B cell (primary cell): ENCODE data around the gene TAX1BP1. TPM values are rescaled to one million over a fixed set of nuclear protein-coding genes. Genes with fewer than 3 reads are reported as not detected.

ENCODE experiments used
- ATAC-seq: fragments of 200-7000 bp; cut with Tn5 transposase; one replicate; pipeline ENCODE4 v1.10.0; 2021; ENCODE audit warnings: low read depth, mild to moderate bottlenecking, moderate number of reproducible peaks, moderate library complexity
- CTCF ChIA-PET: fragments of 350-600 bp; sonication (Branson Sonifier 250); formaldehyde crosslinking; loops from one replicate; lab custom pipeline; 2021; ENCODE audit warnings: antibody characterized with exemption, inconsistent platforms; lab: Charles Lee
- POLR2A ChIA-PET: fragments of 350-600 bp; sonication (Branson Sonifier 250); formaldehyde crosslinking; loops from one replicate; lab custom pipeline; 2021; ENCODE audit warnings: antibody characterized with exemption; lab: Charles Lee
- DNase-seq: peaks from one replicate; pipeline ENCODE4 v3.0.0; 2013
- H2AFZ ChIP-seq: 2 replicates; pipeline ENCODE4 v1.6.1; 2012; ENCODE audit warnings: mild to moderate bottlenecking, low read depth, low read length; ENCODE audit not compliant: insufficient read depth, poor library complexity, severe bottlenecking
- H3K27ac ChIP-seq, 2 donors: 1 replicate in 1 of 2; 2 replicates in 1 of 2; pipeline ENCODE4 v1.5.1; 2012 to 2013; ENCODE audit warnings: low read length in 2 of 2, mild to moderate bottlenecking in 2 of 2, moderate library complexity in 1 of 2
- H3K27me3 ChIP-seq, 4 experiments: fragments of 200-600 bp in 1 of 4; sonication (generic) in 1 of 4; replicated peaks in 1 of 4; 1 replicate in 2 of 4; 2 replicates in 2 of 4; pipeline versions ENCODE4 v1.6.1 to v1.7.0; 2013 to 2016; ENCODE audit warnings: low read length in 3 of 4, mild to moderate bottlenecking in 2 of 4, mixed read lengths in 1 of 4, moderate library complexity in 1 of 4; ENCODE audit not compliant: insufficient read depth in 4 of 4, control insufficient read depth in 3 of 4; ENCODE audit errors: control extremely low read depth in 1 of 4
- H3K36me3 ChIP-seq, 2 experiments: replicated peaks in 1 of 2; 1 replicate in 1 of 2; 2 replicates in 1 of 2; pipeline versions ENCODE4 v1.6.1 to v1.7.1; 2013; ENCODE audit warnings: low read length in 1 of 2; ENCODE audit not compliant: insufficient read depth in 2 of 2, control insufficient read depth in 1 of 2; ENCODE audit errors: control extremely low read depth in 1 of 2, extremely low read depth in 1 of 2
- H3K4me1 ChIP-seq, 2 donors: fragments of 200-600 bp in 1 of 2; sonication (generic) in 1 of 2; 1 replicate in 1 of 2; 2 replicates in 1 of 2; pipeline versions ENCODE4 v1.5.1 to v1.6.1; 2013 to 2017; ENCODE audit warnings: low read length in 2 of 2; ENCODE audit not compliant: control insufficient read depth in 2 of 2, insufficient read depth in 2 of 2
- H3K4me2 ChIP-seq: replicated peaks from 2 replicates; pipeline ENCODE3; 2012; ENCODE audit warnings: mild to moderate bottlenecking, low read depth, low read length; ENCODE audit not compliant: poor library complexity, severe bottlenecking
- H3K4me3 ChIP-seq, 5 experiments: fragments of 200-600 bp in 1 of 5; sonication (generic) in 1 of 5; 1 replicate in 3 of 5; 2 replicates in 2 of 5; pipeline versions ENCODE4 v1.5.1 to v1.7.0; 2011 to 2016; ENCODE audit warnings: low read length in 4 of 5, mild to moderate bottlenecking in 4 of 5, low read depth in 2 of 5, control low read depth in 1 of 5, moderate library complexity in 1 of 5; ENCODE audit not compliant: insufficient read depth in 1 of 5; ENCODE audit errors: control extremely low read depth in 1 of 5, extremely low read depth in 1 of 5
- H3K79me2 ChIP-seq: fragments of 200-600 bp; sonication (generic); one replicate; pipeline ENCODE4 v1.6.0; 2016; ENCODE audit warnings: low read length; ENCODE audit not compliant: control insufficient read depth, insufficient read depth
- H3K9ac ChIP-seq: fragments of 200-600 bp; sonication (generic); 2 replicates; pipeline ENCODE4 v1.6.1; 2017; ENCODE audit warnings: mild to moderate bottlenecking, low read length, moderate library complexity
- H3K9me3 ChIP-seq, 3 donors: one replicate each; pipeline versions ENCODE4 v1.6.1 to v1.7.1; 2013; ENCODE audit warnings: low read length in 2 of 3; ENCODE audit not compliant: control insufficient read depth in 2 of 3, insufficient read depth in 1 of 3; ENCODE audit errors: control extremely low read depth in 1 of 3
- H4K20me1 ChIP-seq: 2 replicates; pipeline ENCODE4 v1.6.0; 2012; ENCODE audit warnings: mild to moderate bottlenecking, low read length; ENCODE audit not compliant: insufficient read depth, control insufficient read depth, poor library complexity, severe bottlenecking
- H3K27ac Mint-ChIP-seq: one replicate; pipeline ENCODE4 v1.8.0; 2021; ENCODE audit warnings: mixed read lengths
- H3K27me3 Mint-ChIP-seq: one replicate; pipeline ENCODE4 v1.8.0; 2021; ENCODE audit warnings: mixed read lengths
- H3K4me1 Mint-ChIP-seq: one replicate; pipeline ENCODE4 v1.8.0; 2021; ENCODE audit warnings: mixed read lengths
- H3K4me3 Mint-ChIP-seq: one replicate; pipeline ENCODE4 v1.8.0; 2021; ENCODE audit warnings: mixed read lengths
- H3K9me3 Mint-ChIP-seq: one replicate; pipeline ENCODE4 v1.8.0; 2022; ENCODE audit warnings: mixed read lengths; ENCODE audit not compliant: insufficient read depth
- EZH2 ChIP-seq: IDR thresholded peaks from 2 replicates; pipeline ENCODE4 v1.6.1; 2012; ENCODE audit warnings: borderline replicate concordance, low read depth, mild to moderate bottlenecking, moderate library complexity, low read length; ENCODE audit not compliant: insufficient read depth, poor library complexity, severe bottlenecking
- WGBS: methylation state at CpG from one replicate; pipeline ENCODE4 v1.1.5; 2013; ENCODE audit warnings: missing lambda C conversion rate; ENCODE audit not compliant: insufficient coverage; 5-methylcytosine and 5-hydroxymethylcytosine counted together
- intact Hi-C: fragments of 100-400 bp; cut with micrococcal nuclease; formaldehyde crosslinking; loops from one replicate; pipeline ENCODE4 v1.10.0; 2022
- polyA plus RNA-seq: library from polyadenylated mRNA; depleted of rRNA; stranded (reverse); fragments of >200 nt; gene quantifications from 2 replicates; pipeline ENCODE4 v1.2.3, GENCODE V29; 2012
- total RNA-seq, 2 donors: library from RNA; stranded (reverse); fragments of 120-200 nt in 1 of 2; gene quantifications; 1 replicate in 1 of 2; 2 replicates in 1 of 2; pipeline versions ENCODE4 v1.2.3 to v1.2.4, GENCODE V29; 2013 to 2022
- TF ChIP-seq, protein P1 (sequence below): fragments of 200-600 bp; IDR thresholded peaks from one replicate; pipeline ENCODE4 v1.8.0; 2022; ENCODE audit warnings: antibody characterized with exemption, mild to moderate bottlenecking

Gene TAX1BP1
- total and polyA plus RNA-seq, 2 donors (not counting 1 experiment from before 2014, with no cell fraction given): 43.1 to 104 TPM

DNA sequence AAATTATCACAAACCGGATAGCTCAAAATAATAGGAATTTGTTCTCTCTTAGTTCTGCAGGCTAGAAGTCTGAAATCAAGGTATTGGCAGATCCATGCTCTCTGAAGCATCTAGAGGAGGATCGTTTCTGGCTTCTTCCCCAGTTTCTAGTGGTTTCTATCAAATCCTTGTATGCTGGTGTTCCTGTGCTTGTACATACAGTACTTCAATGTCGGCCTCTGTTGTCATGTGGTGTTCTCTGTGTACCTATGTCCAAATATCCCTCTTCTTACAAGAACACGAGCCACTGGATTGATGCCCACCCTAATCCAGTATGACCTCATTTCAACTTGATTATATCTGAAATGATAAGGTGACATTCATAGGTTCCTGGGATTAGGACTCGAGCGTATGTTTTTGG lies 9.8 kb upstream of the TAX1BP1 start:
- no peak overlapping the region for H3K27ac Mint-ChIP-seq
- ATAC-seq (no peak), DNase-seq (no peak)
- no peaks in the 10 kb centered on the region for H3K9me3 ChIP-seq
- no peaks in the 10 kb centered on the region for H3K36me3 ChIP-seq
- no peaks in the 10 kb centered on the region for H4K20me1 ChIP-seq
- no peaks in the 10 kb centered on the region for H3K4me1 ChIP-seq
- TF ChIP-seq EZH2: no peak
- TF ChIP-seq, protein P1, sequence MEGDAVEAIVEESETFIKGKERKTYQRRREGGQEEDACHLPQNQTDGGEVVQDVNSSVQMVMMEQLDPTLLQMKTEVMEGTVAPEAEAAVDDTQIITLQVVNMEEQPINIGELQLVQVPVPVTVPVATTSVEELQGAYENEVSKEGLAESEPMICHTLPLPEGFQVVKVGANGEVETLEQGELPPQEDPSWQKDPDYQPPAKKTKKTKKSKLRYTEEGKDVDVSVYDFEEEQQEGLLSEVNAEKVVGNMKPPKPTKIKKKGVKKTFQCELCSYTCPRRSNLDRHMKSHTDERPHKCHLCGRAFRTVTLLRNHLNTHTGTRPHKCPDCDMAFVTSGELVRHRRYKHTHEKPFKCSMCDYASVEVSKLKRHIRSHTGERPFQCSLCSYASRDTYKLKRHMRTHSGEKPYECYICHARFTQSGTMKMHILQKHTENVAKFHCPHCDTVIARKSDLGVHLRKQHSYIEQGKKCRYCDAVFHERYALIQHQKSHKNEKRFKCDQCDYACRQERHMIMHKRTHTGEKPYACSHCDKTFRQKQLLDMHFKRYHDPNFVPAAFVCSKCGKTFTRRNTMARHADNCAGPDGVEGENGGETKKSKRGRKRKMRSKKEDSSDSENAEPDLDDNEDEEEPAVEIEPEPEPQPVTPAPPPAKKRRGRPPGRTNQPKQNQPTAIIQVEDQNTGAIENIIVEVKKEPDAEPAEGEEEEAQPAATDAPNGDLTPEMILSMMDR: no peak
- H3K4me2 ChIP-seq: no peak overlapping the region
- no peaks in the 10 kb centered on the region for H3K4me1 Mint-ChIP-seq
- H3K27ac ChIP-seq: no peak overlapping the region
- WGBS: 100% methylated on average over 1 of the region's 6 CpGs
- H3K4me3 ChIP-seq: no peak overlapping the region
- no peaks in the 10 kb centered on the region for H3K9me3 Mint-ChIP-seq
- no peaks in the 10 kb centered on the region for H3K27me3 Mint-ChIP-seq
- no peak overlapping the region for H3K4me3 Mint-ChIP-seq
- H2AFZ ChIP-seq: no peak overlapping the region
- H3K27me3 ChIP-seq: peaks cover 0 to 5% (median 0%) of the 10 kb centered on the region in 4 experiments
- no peaks in the 10 kb centered on the region for H3K79me2 ChIP-seq
- intact Hi-C loops: no loop called here
- ChIA-PET POLR2A (interaction anchor here (0.6 kb wide), 1 partner anchor 268 kb away, joined by 9 read pairs; no protein-coding TSS in a partner anchor), CTCF (no interaction called here)
- no peak overlapping the region for H3K9ac ChIP-seq

DNA sequence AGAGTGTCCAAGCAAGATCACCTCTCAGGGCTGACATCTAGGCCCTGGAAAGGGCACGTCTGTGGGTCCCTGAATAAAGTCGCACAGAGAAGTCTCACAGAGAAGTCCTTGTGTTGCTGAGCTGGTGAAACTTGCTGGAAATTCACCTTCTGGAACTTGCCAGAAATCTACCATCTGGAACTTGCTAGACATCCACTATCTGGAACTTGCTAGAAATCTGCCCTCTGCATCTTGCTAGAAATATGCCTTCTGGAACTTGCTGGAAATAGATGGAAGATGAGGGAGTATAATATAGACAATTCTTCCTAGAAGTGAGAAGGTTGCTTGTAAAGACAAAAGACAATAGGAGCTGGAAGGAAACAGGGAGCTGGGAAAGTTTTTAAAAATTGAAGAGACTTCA lies 5.4 kb upstream of the TAX1BP1 start:
- Mint-ChIP-seq H3K27ac (no peak overlapping the region), H3K27me3 (no peaks in the 10 kb centered on the region), H3K4me3 (no peak overlapping the region), H3K9me3 (no peaks in the 10 kb centered on the region), H3K4me1 (peaks cover 7% of the 10 kb centered on the region)
- Histone ChIP-seq H2AFZ (no peak overlapping the region), H3K4me3 (no peak overlapping the region), H3K4me1 (peaks cover 5 to 6% of the 10 kb centered on the region in 2 donors), H3K27ac (no peak overlapping the region), H3K4me2 (no peak overlapping the region), H3K9me3 (no peaks in the 10 kb centered on the region), H3K36me3 (no peaks in the 10 kb centered on the region), H3K27me3 (peaks cover 0 to 5% (median 0%) of the 10 kb centered on the region in 4 experiments), H3K9ac (no peak overlapping the region), H3K79me2 (no peaks in the 10 kb centered on the region), H4K20me1 (no peaks in the 10 kb centered on the region)
- ATAC-seq (no peak), DNase-seq (no peak)
- intact Hi-C loops: no loop called here
- 95% methylated on average over 2 of the region's 2 CpGs for WGBS
- TF ChIP-seq EZH2: no peak
- TF ChIP-seq, protein P1: no peak
- CTCF ChIA-PET: no interaction called here
- POLR2A ChIA-PET: no interaction called here
